Duodenal mucosa (tissue), 2 donors: Measurements from ENCODE around the gene USP13.

Experiments
- H3K27ac ChIP-seq: one replicate; pipeline ENCODE4 v1.7.0; 2013; ENCODE audit warnings: low read depth, low read length
- H3K27me3 ChIP-seq, 2 donors: one replicate each; pipeline ENCODE4 v1.7.0; 2013; ENCODE audit warnings: low read length in 2 of 2, control low read depth in 1 of 2; ENCODE audit not compliant: insufficient read depth in 2 of 2, control insufficient read depth in 1 of 2
- H3K36me3 ChIP-seq, 2 donors: one replicate each; pipeline ENCODE4 v1.7.0; 2013; ENCODE audit warnings: low read length in 2 of 2, control low read depth in 1 of 2; ENCODE audit not compliant: insufficient read depth in 2 of 2, control insufficient read depth in 1 of 2
- H3K4me1 ChIP-seq, 2 donors: one replicate each; pipeline ENCODE4 v1.7.0; 2013; ENCODE audit warnings: low read length in 2 of 2, control low read depth in 1 of 2; ENCODE audit not compliant: insufficient read depth in 2 of 2, control insufficient read depth in 1 of 2
- H3K4me3 ChIP-seq, 2 donors: one replicate each; pipeline ENCODE4 v1.7.0; 2013; ENCODE audit warnings: low read length in 2 of 2, low read depth in 1 of 2
- H3K9ac ChIP-seq, 2 donors: one replicate each; pipeline ENCODE4 v1.7.0; 2013; ENCODE audit warnings: low read length in 2 of 2, low read depth in 1 of 2
- H3K9me3 ChIP-seq, 2 donors: one replicate each; pipeline ENCODE4 v1.7.0; 2013; ENCODE audit warnings: low read length in 2 of 2, control low read depth in 1 of 2; ENCODE audit not compliant: control insufficient read depth in 1 of 2

The USP13 gene

GRCh38 chr3:179653096-179653797 is 407 bp downstream of the USP13 start:
- Histone ChIP-seq H3K4me1 (peaks cover 8 to 10% of the 10 kb centered on the region in 2 donors), H3K4me3 (peak overlapping the region; percentile 79 to 83), H3K9ac (peak overlapping the region; percentile 49 to 77), H3K27me3 (peaks cover 0 to 4% of the 10 kb centered on the region in 2 donors), H3K36me3 (no peaks in the 10 kb centered on the region), H3K9me3 (no peaks in the 10 kb centered on the region), H3K27ac (peak overlapping the region; percentile 44)

GRCh38 chr3:179655236-179655635 is 2.4 kb downstream of the USP13 start:
- no peaks in the 10 kb centered on the region for H3K9me3 ChIP-seq
- peaks cover 8 to 10% of the 10 kb centered on the region in 2 donors for H3K4me1 ChIP-seq
- peaks cover 0 to 4% of the 10 kb centered on the region in 2 donors for H3K27me3 ChIP-seq
- H3K9ac ChIP-seq: no peak overlapping the region
- H3K4me3 ChIP-seq: no peak overlapping the region
- H3K27ac ChIP-seq: no peak overlapping the region
- H3K36me3 ChIP-seq: no peaks in the 10 kb centered on the region

GRCh38 chr3:179658606-179659005 is 5.8 kb downstream of the USP13 start:
- Histone ChIP-seq H3K27ac (no peak overlapping the region), H3K9me3 (no peaks in the 10 kb centered on the region), H3K4me1 (peaks cover 8% of the 10 kb centered on the region in 2 donors), H3K36me3 (no peaks in the 10 kb centered on the region), H3K9ac (no peak overlapping the region), H3K27me3 (no peaks in the 10 kb centered on the region), H3K4me3 (no peak overlapping the region)

- H3K4me1 ChIP-seq: no peaks in the 10 kb centered on the region
- no peaks in the 10 kb centered on the region for H3K27me3 ChIP-seq
- no peaks in the 10 kb centered on the region for H3K36me3 ChIP-seq
- H3K9ac ChIP-seq: no peak overlapping the region
- no peak overlapping the region for H3K4me3 ChIP-seq
- no peak overlapping the region for H3K27ac ChIP-seq
- H3K9me3 ChIP-seq: no peaks in the 10 kb centered on the region
Measured at GRCh38 chr3:179660872-179661271, 8.0 kb downstream of the USP13 start.

GRCh38 chr3:179661777-179662176 is 8.9 kb downstream of the USP13 start:
- Histone ChIP-seq H3K27ac (no peak overlapping the region), H3K4me1 (no peaks in the 10 kb centered on the region), H3K9ac (no peak overlapping the region), H3K4me3 (no peak overlapping the region), H3K36me3 (no peaks in the 10 kb centered on the region), H3K27me3 (no peaks in the 10 kb centered on the region), H3K9me3 (no peaks in the 10 kb centered on the region)

- Histone ChIP-seq H3K4me1 (no peaks in the 10 kb centered on the region), H3K9ac (no peak overlapping the region), H3K36me3 (no peaks in the 10 kb centered on the region), H3K27me3 (no peaks in the 10 kb centered on the region), H3K27ac (no peak overlapping the region), H3K4me3 (no peak overlapping the region), H3K9me3 (no peaks in the 10 kb centered on the region)
Measured at GRCh38 chr3:179663093-179663492, 10.3 kb downstream of the USP13 start.

GRCh38 chr3:179666030-179666429 is 13.2 kb downstream of the USP13 start:
- no peaks in the 10 kb centered on the region for H3K4me1 ChIP-seq
- H3K4me3 ChIP-seq: no peak overlapping the region

GRCh38 chr3:179666436-179667035 is 13.7 kb downstream of the USP13 start:
- Histone ChIP-seq H3K27me3 (no peaks in the 10 kb centered on the region), H3K4me3 (no peak overlapping the region), H3K9ac (no peak overlapping the region), H3K9me3 (no peaks in the 10 kb centered on the region), H3K27ac (no peak overlapping the region), H3K4me1 (no peaks in the 10 kb centered on the region), H3K36me3 (no peaks in the 10 kb centered on the region)

More at GRCh38 chr3:179666030-179666429, 13.2 kb downstream of the USP13 start:
- Histone ChIP-seq H3K27ac (no peak overlapping the region), H3K9ac (no peak overlapping the region), H3K9me3 (no peaks in the 10 kb centered on the region), H3K36me3 (no peaks in the 10 kb centered on the region), H3K27me3 (no peaks in the 10 kb centered on the region)

- H3K27me3 ChIP-seq: no peaks in the 10 kb centered on the region
- no peaks in the 10 kb centered on the region for H3K36me3 ChIP-seq
- H3K9me3 ChIP-seq: no peaks in the 10 kb centered on the region
- H3K9ac ChIP-seq: no peak overlapping the region
- H3K27ac ChIP-seq: no peak overlapping the region
- no peaks in the 10 kb centered on the region for H3K4me1 ChIP-seq
- H3K4me3 ChIP-seq: no peak overlapping the region
Measured at GRCh38 chr3:179668429-179668828, 15.6 kb downstream of the USP13 start.

GRCh38 chr3:179670311-179670710 is 17.5 kb downstream of the USP13 start:
- Histone ChIP-seq H3K27ac (no peak overlapping the region), H3K4me1 (no peaks in the 10 kb centered on the region), H3K9me3 (no peaks in the 10 kb centered on the region), H3K27me3 (no peaks in the 10 kb centered on the region), H3K9ac (no peak overlapping the region), H3K36me3 (no peaks in the 10 kb centered on the region), H3K4me3 (no peak overlapping the region)
